HG03439 (cell line): Measurements from ENCODE around the gene ARHGEF4.

Source experiments
- ATAC-seq: cut with Tn5 transposase; IDR thresholded peaks from one replicate; pipeline ENCODE4 v1.9.1; 2021; ENCODE audit warnings: mild to moderate bottlenecking, moderate library complexity; ENCODE audit not compliant: unreplicated experiment

The ARHGEF4 gene, protein sequence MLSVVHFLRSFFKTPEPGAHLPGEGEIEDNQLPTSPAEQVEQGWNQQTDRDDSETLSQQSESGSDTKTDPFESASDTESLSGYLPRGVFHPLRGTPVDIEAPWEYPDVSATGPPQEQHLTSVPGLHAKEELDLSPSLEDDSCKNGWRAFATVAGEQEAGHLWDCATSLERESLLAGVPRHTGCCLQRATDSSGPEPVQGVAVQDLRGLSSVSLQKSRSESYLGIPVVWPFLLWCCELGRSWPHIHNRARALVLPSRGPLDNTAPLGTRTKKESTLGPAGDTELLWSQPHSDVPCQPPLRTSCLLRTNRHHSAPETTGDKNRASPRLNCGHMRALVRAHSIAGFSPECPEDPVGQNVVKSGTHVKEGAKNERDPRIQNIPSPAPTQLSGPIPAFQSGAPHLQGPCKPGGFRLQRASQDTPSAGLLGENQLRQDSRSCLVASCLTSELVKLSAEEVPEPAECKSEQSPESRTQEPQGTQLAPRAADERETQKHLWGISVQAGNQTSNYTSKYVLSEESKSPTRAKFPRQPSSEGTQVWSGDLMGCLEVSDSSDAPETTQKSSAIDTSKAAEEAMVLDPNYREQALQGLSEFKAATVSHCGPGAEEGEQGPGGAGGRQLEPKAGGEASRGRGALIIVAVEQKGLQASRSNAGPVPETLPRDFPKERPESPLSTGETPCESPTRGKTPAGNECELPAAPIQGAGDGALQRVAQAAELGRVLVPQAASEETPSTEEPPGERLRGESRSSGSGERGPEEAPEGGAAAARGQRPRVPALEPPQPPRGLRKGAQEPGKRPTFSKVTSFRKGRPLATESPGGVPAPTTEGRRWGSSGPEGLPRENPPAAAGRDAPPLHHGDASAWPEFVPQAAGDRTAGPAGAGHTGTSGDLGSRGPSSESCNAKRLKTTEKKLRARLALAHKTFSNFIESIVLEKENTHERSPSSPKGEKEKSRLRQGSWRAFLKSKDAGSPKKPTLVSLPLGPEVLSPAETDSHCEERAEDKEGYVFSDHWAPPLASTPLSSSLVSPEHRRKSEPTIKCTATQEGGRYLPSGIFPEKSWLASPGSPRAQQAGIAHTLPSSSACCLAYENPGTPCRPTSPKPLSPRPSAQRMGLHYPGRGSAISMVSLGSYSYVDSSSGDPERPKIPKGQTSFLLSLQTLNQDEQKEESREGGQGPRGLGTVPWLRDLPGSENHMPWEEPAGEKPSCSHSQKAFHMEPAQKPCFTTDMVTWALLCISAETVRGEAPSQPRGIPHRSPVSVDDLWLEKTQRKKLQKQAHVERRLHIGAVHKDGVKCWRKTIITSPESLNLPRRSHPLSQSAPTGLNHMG (N-terminal part only)

GRCh38 chr2:130836501-130837174 lies at the start of gene ARHGEF4:
Gene ARHGEF4 (plus strand): TSS chr2:130836914. CDS start chr2:130836954, 40 bp downstream.
- no peak for ATAC-seq

- no peak for ATAC-seq
Observed at GRCh38 chr2:130787841-130788240, 48.9 kb upstream of the ARHGEF4 start.

- no peak for ATAC-seq
Observed at GRCh38 chr2:130790312-130790711, 46.4 kb upstream of the ARHGEF4 start.

DNA sequence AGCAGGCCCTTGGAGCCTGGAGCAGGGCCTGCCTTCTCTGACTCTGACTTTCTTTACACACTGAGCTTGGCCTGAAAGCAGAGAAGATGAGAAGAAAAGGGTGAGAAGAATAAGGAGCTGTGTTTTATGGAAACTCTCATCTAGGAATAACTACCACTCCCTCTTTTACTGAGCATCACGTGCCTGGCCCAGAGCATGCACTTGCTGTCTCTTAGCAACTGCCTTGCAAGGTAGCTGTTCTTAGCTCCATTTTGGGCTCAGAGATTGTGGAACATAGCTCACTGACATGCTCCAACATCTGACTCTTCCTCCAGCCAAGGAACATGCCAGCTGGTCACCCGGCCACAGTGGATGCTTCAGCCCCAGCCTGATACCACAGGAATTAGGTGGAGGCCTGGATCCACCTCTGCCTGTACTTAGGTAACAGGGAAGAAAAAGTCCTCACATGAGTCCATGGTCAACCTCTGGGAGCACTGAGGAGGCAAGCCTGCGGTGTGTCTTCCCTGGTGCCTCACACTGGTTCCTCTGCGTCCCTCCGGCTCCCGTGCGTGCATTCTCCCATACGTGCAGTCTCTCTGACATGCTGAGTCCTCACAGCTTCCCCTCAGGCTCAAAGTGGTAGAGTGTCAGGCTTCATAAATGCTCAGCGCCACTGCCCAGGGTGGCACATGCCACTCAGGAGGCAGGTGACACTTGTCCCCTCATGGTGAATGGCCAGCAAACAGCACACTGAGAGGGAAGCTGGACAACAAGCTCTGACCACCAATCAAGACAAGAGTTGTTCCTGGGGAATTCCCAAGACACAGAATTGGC lies 45.7 kb upstream of the ARHGEF4 start:
- no peak for ATAC-seq

DNA sequence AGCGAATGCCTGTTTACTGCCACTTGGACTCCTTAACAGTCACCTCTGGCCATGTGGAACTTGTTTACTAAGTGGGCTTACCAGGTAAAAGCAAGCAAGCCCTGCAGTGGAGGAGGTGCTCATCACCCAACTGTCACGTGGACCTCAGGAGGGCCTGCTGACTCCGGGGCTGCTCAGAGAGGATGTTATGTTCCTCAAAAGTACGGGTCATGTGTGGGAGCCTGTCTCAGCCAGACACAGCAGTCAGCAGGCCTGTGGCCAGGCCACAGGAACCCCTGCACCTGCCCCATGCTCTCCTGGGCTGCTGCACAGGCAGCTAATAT lies 45.1 kb upstream of the ARHGEF4 start:
- no peak for ATAC-seq

- no peak for ATAC-seq
Observed at GRCh38 chr2:130795431-130795830, 41.3 kb upstream of the ARHGEF4 start.

DNA sequence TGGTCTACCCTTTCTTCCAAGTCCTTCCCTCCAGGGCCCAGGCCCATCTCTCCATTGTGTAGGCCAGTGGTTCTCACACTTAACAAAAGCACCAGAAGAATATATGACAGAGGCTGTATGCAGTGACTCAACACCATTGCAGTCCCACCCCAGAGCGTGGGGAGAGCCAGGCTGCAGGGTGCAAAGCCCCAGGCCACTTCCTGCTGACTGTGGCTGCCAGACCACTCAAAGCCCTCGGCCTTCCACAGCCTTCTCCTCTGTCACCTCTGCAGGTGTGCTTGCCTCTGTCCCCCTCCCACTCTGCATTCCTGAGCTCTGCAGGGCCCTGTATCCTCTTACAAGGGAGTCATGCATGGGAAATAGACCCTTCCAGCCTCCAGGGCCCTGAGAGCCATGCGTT lies 40.4 kb upstream of the ARHGEF4 start:
- ATAC-seq, result no peak

DNA sequence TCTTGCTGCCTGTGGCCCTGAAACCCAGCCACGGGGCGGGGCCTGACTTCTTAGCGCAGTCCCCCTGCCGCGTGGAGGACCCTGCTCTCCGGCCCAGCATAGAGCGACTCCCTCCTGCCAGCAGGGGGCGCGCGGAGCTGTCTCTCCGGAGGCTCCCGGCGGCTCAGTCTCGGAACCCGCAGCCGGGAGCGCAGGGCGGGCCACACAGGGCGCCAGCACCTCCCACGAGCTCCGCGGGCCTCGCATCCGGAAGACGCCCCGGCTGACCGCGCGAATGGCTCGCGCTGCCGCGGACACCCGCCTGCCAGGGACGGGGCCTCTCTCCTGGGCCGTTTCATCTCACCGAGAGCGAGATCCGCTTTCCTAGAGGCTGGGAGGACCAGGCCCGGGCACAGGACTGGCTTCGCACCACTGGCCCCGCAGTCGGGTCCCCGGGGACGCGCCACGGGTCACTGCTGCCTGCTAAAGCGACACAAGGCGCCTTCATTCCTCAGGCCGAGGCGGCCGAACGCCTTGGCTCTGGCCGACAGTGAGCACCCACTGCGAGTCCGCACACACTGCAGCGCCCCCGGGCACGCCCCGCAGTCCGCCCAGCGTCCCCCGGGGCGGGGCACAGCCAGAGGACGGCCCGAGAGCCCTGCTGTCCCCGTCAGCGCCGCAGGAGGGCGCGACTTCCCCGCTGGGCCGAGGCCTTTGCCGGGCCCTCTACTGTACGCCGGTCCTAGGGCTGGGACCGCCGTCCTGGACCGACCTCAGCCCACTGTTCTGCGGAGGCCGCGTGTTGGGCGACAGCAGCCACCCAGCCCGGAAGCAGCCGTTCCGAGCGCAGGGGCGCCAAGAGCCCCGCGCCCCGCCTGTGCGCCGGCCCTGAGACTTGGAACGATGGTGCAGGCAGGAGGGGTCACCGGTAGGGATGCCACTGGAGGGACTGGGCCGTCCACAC lies 39.0 kb upstream of the ARHGEF4 start:
- ATAC-seq, result peak; percentile 95

DNA sequence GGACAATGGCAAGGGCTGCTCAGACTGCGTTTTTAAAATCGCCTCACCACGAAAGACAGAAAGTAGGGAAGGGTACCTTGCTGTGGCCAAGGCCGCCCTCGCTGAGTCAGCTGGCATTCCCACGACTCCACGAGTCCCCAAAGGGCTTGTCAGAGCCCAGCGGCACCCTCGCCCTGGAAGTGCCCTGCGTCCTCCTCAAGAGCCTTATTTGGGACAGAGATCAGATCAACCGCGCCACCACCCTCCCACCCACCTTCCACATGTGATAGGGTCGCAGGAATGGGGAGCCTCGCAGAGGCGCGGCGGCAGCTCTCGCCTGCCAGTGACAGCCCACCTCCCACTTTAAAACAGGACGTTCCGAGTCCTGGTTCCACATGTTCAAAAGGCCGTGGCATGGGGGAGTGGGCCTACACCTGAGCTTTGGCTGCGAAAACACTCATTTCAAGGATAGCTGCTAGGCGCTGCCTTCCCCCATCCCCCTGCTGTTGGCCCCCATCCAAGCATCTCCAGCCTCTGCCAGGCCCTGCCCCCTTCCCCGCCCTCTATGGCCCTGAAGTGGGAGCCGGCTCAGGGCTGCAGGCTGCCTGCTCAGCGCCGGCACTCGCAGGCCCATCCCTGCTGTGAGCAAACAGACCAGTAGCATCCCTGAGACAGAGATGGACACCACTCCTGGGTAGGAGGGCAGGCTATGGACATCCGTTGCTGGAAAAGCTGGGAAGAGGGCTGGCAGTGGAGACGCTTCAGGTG lies 38.1 kb upstream of the ARHGEF4 start:
- no peak for ATAC-seq

GRCh38 chr2:130799295-130799694 lies 37.4 kb upstream of the ARHGEF4 start:
- no peak for ATAC-seq

GRCh38 chr2:130805613-130806012 lies 31.1 kb upstream of the ARHGEF4 start:
- ATAC-seq, result no peak

DNA sequence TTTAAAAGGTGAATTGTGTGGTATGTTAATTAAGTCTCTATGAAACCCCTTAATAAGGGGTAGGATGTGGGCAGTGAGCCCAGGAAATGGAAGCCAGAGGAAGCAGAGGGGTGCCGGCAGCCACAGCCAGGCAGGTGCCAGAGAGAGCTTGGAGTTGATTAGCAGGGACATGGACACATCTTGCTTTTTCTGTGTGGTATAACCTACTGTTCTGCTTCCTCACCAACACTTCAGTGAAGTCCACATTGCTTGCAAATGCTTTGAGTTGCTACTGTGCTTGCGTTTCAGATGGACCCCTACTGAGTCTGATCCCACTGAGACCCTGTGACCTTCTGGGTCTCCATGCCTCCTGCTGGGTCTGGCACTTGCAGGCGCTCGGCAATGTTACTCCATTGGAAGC lies 30.3 kb upstream of the ARHGEF4 start:
- no peak for ATAC-seq

GRCh38 chr2:130807659-130808385 lies 28.9 kb upstream of the ARHGEF4 start:
- no peak for ATAC-seq

DNA sequence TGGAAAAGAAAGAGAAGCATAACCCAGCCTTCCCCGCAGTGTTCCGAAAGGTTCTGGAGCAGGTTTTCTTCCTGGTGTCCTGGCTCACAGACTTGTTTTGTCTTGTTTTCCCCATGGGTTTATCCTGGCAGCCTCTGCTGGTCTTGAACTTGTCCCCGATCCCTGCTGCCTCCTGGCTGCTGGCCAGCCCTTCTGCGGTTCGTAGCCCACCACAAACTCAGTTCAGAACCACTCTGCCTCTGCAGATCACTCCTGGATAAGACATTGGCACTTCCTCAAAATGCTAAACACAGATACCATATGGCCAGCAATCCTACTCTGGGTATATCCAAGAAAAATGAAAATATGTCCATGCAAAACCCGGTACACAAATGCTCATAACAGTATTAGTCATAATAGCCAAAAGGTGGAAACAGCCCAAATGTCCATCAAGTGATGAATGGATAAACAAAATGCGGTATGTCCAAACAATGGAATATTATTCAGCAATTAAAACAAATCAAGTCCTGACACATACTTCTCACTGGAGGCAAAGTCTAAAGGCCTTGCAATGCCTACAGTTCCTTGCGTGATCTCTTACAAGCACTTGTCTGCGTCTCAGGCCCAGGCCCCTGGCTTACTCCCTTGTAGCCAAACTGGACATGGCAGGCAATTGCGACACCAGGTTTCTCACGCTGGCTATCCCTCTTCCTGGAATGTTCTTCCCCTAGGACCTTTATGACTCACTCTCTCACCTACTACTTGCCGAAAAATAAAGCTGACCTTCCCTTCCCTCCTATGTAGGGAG lies 28.0 kb upstream of the ARHGEF4 start:
- ATAC-seq, result no peak

DNA sequence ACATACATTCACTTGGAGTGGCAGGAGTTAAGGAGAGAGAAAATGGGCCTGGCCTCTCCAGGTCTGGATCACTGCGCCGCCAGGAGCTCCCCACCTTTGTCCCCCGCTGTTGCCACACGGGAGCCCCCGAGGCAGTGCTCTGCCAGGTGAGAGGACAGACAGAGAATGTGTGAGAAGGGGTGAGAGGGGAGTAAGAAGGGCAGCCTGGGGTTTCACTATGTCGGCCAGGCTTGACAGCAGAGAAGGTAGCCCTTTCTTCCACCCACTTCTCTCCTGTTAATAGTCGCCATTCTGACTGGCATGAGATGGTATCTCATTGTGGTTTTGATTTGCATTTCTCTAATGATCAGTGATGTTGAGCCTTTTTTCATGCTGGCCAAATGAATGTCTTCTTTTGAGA lies 26.2 kb upstream of the ARHGEF4 start:
- no peak for ATAC-seq

- no peak for ATAC-seq
Observed at GRCh38 chr2:130813722-130814121, 23.0 kb upstream of the ARHGEF4 start.
